Keratinocyte (primary cell): ENCODE results near the gene DEDD2. TPM values are rescaled to one million over a fixed set of nuclear protein-coding genes. Genes with fewer than 3 reads are reported as not detected.

Experiments used
- DNase-seq: peaks from one replicate; pipeline ENCODE4 v3.0.0-alpha.2; 2011; ENCODE audit warnings: low read depth, missing footprints, low spot score
- FAIRE-seq: peaks from 2 replicates; lab custom pipeline; 2011; peaks lifted over from hg19 to GRCh38; lab: Jason Lieb, UNC
- H2AFZ ChIP-seq: 2 replicates; pipeline ENCODE4 v1.6.0; 2012; ENCODE audit warnings: low read length, control low read depth, inconsistent platforms; ENCODE audit not compliant: control insufficient read depth
- H3K27ac ChIP-seq: 2 replicates; pipeline ENCODE4 v1.5.1; 2011; ENCODE audit warnings: low read length; ENCODE audit not compliant: control insufficient read depth, insufficient read depth
- H3K27me3 ChIP-seq: 3 replicates; pipeline ENCODE4 v1.6.0; 2011; ENCODE audit warnings: low read length; ENCODE audit not compliant: control insufficient read depth, insufficient read depth; ENCODE audit errors: extremely low read depth
- H3K36me3 ChIP-seq, 2 experiments: 2 replicates in 1 of 2; 3 replicates in 1 of 2; pipeline ENCODE4 v1.5.1; 2011; ENCODE audit warnings: low read length in 2 of 2, mild to moderate bottlenecking in 1 of 2; ENCODE audit not compliant: control insufficient read depth in 2 of 2, insufficient read depth in 2 of 2; ENCODE audit errors: extremely low read depth in 1 of 2
- H3K4me1 ChIP-seq: 3 replicates; pipeline ENCODE4 v1.5.1; 2011; ENCODE audit warnings: low read length; ENCODE audit not compliant: control insufficient read depth, insufficient read depth; ENCODE audit errors: extremely low read depth
- H3K4me2 ChIP-seq: 3 replicates; pipeline ENCODE4 v1.6.0; 2011; ENCODE audit warnings: low read depth, low read length; ENCODE audit not compliant: control insufficient read depth, insufficient read depth; ENCODE audit errors: extremely low read depth
- H3K4me3 ChIP-seq, 3 experiments: fragments of 200-600 bp in 1 of 3; sonication (generic) in 1 of 3; 2 replicates in 2 of 3; 3 replicates in 1 of 3; pipeline ENCODE4 v1.5.1; 2011 to 2016; ENCODE audit warnings: low read length in 3 of 3, mild to moderate bottlenecking in 3 of 3, control low read depth in 2 of 3, inconsistent platforms in 1 of 3, low read depth in 1 of 3, mixed read lengths in 1 of 3, mixed run types in 1 of 3, moderate library complexity in 1 of 3; ENCODE audit not compliant: control insufficient read depth in 2 of 3, insufficient read depth in 2 of 3; ENCODE audit errors: extremely low read depth in 1 of 3
- H3K79me2 ChIP-seq: 2 replicates; pipeline ENCODE4 v1.6.0; 2012; ENCODE audit warnings: low read length; ENCODE audit not compliant: control insufficient read depth, insufficient read depth
- H3K9ac ChIP-seq: 3 replicates; pipeline ENCODE4 v1.6.0; 2011; ENCODE audit warnings: low read length; ENCODE audit not compliant: control insufficient read depth, insufficient read depth; ENCODE audit errors: extremely low read depth
- H3K9me1 ChIP-seq: 3 replicates; pipeline ENCODE4 v1.6.0; 2011; ENCODE audit warnings: low read length; ENCODE audit not compliant: control insufficient read depth, insufficient read depth; ENCODE audit errors: extremely low read depth
- H3K9me3 ChIP-seq: 2 replicates; pipeline ENCODE4 v1.5.1; 2012; ENCODE audit warnings: low read depth, low read length; ENCODE audit not compliant: control insufficient read depth
- H4K20me1 ChIP-seq: 3 replicates; pipeline ENCODE4 v1.6.0; 2011; ENCODE audit warnings: low read length; ENCODE audit not compliant: control insufficient read depth, insufficient read depth; ENCODE audit errors: extremely low read depth
- EZH2 ChIP-seq: IDR thresholded peaks from one replicate; pipeline ENCODE4 v1.6.1; 2012; ENCODE audit warnings: inconsistent platforms, mild to moderate bottlenecking, low read length, moderate library complexity
- dilution Hi-C: fragments of 300-500 bp; cut with MboI; formaldehyde crosslinking; loops from one replicate; pipeline ENCODE4 v1.7.0; 2020; ENCODE audit warnings: low sequenced_read_pairs; ENCODE audit not compliant: extremely low pct_ligation_motif_present
- polyA plus RNA-seq, 5 experiments: library from polyadenylated mRNA; depleted of rRNA in 3 of 5; stranded (reverse) in 3 of 5; stranded (forward) in 1 of 5; unstranded in 1 of 5; fragments of >200 nt; gene quantifications; 1 replicate in 1 of 5; 2 replicates in 3 of 5; 3 replicates in 1 of 5; pipeline versions ENCODE4 v1.2.1 to v1.2.3, GENCODE V29; 2011 to 2012; ENCODE audit warnings: missing spikeins in 2 of 5, low read depth in 1 of 5, low replicate concordance in 1 of 5
- TF ChIP-seq, protein P1 (sequence below), 3 experiments: IDR thresholded peaks in 1 of 3; conservative IDR thresholded peaks in 1 of 3; optimal IDR thresholded peaks in 1 of 3; 2 replicates in 2 of 3; 3 replicates in 1 of 3; pipeline versions ENCODE3 to v1.5.1; 2011; ENCODE audit warnings: low read length in 3 of 3, mild to moderate bottlenecking in 3 of 3, moderate library complexity in 2 of 3, control low read depth in 1 of 3, inconsistent platforms in 1 of 3; ENCODE audit not compliant: insufficient read depth in 2 of 3; ENCODE audit errors: extremely low read depth in 1 of 3

DEDD2 gene
- polyA plus RNA-seq, 1 donor (not counting 4 experiments of a cell fraction or from before 2014, with no cell fraction given), result 20.8 TPM

DNA sequence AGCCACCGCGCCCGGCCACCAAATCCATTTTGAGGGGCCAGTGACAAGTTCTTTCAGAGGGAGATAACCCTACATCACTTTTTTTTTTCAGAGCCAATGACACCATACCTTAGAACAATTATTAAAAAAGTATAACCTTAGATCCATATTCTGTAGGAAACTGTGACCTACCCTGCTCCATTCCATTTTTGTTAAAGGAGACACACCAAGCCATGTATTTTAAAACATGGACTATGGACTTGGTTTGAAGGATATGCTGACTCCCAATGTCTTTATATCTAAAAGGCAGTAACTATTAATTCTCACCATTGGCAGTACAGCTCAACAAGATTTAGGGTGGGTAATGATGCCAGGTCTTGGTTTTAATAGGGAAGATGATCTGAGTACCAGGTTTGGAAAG, 23.8 kb upstream of the DEDD2 start:
- H3K36me3 ChIP-seq, result peaks cover 9 to 20% of the 10 kb centered on the region in 2 experiments
- no peak for DNase-seq
- peaks cover 36% of the 10 kb centered on the region for H3K79me2 ChIP-seq
- no peak for FAIRE-seq
- H3K4me2 ChIP-seq, result peak overlapping the region; percentile 84
- H3K9me3 ChIP-seq, result no peaks in the 10 kb centered on the region
- no peaks in the 10 kb centered on the region for H3K27me3 ChIP-seq
- peaks cover 3% of the 10 kb centered on the region for H3K9me1 ChIP-seq
- no peak overlapping the region for H2AFZ ChIP-seq
- H3K27ac ChIP-seq, result peak overlapping the region; percentile 80
- peaks cover 16% of the 10 kb centered on the region for H3K4me1 ChIP-seq
- peak overlapping the region; percentile 95 for H3K9ac ChIP-seq
- peak overlapping the region; percentile 71 to 90 (median 80) for H3K4me3 ChIP-seq
- dilution Hi-C loops, result no loop called here
- H4K20me1 ChIP-seq, result peaks cover 7% of the 10 kb centered on the region
- TF ChIP-seq, protein P1, sequence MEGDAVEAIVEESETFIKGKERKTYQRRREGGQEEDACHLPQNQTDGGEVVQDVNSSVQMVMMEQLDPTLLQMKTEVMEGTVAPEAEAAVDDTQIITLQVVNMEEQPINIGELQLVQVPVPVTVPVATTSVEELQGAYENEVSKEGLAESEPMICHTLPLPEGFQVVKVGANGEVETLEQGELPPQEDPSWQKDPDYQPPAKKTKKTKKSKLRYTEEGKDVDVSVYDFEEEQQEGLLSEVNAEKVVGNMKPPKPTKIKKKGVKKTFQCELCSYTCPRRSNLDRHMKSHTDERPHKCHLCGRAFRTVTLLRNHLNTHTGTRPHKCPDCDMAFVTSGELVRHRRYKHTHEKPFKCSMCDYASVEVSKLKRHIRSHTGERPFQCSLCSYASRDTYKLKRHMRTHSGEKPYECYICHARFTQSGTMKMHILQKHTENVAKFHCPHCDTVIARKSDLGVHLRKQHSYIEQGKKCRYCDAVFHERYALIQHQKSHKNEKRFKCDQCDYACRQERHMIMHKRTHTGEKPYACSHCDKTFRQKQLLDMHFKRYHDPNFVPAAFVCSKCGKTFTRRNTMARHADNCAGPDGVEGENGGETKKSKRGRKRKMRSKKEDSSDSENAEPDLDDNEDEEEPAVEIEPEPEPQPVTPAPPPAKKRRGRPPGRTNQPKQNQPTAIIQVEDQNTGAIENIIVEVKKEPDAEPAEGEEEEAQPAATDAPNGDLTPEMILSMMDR (optimal IDR thresholded peaks at IDR 0.05 in 1 of 3, IDR thresholded peaks at IDR 0.05 in 1 of 3, conservative IDR thresholded peaks at IDR 0.05 in 1 of 3; ENCODE audit: extremely low read depth in 1 of 3, insufficient read depth in 2 of 3, low read length in 3 of 3), result no peak
- no peak for TF ChIP-seq EZH2

DNA sequence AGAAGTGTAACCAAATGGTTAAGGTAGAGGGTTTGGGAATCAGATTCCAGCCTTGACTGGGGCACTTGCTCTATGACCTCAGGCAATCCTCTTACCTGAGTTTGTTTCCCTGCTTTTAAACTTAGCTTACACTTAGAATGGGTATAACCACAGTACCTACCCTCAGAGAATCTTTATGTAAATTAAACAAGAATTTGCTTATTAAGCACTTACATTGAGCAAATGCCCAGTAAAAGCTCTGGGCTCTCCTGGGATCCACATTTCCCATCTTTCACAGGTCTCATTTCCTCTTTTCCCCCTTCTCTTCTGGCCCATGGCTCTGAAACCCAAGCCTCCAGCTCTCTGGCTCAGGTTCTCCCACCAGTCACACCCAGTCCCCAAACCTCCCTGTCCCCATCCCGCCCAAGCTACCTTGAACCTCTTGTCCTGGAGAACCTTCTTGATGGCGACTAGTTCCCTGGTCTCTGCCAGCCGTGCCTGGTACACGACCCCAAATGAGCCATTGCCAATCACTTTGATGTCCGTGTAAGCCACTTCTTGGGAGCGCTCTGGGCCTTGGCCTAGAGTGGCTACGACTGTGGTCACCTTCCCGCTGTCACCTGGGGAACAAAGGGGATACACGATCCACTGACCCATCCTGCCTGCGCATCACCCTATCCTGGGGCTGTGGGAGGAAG, 22.2 kb upstream of the DEDD2 start:
- no peak for FAIRE-seq
- Histone ChIP-seq H3K9me3 (no peaks in the 10 kb centered on the region), H2AFZ (no peak overlapping the region), H3K36me3 (peaks cover 18 to 26% of the 10 kb centered on the region in 2 experiments), H3K4me3 (no peak overlapping the region), H3K4me2 (no peak overlapping the region), H3K9me1 (peaks cover 3% of the 10 kb centered on the region), H3K27ac (no peak overlapping the region), H3K27me3 (no peaks in the 10 kb centered on the region), H4K20me1 (no peaks in the 10 kb centered on the region), H3K9ac (no peak overlapping the region), H3K79me2 (peaks cover 39% of the 10 kb centered on the region), H3K4me1 (peaks cover 9% of the 10 kb centered on the region)
- DNase-seq, result no peak
- TF ChIP-seq EZH2, result no peak
- TF ChIP-seq, protein P1 (optimal IDR thresholded peaks at IDR 0.05 in 1 of 3, IDR thresholded peaks at IDR 0.05 in 1 of 3, conservative IDR thresholded peaks at IDR 0.05 in 1 of 3; ENCODE audit: extremely low read depth in 1 of 3, insufficient read depth in 2 of 3, low read length in 3 of 3), result no peak
- dilution Hi-C loops, result no loop called here
